Loucy (cell line): Measurements from ENCODE around the gene KAT6B.

ENCODE experiments used
- H2AFZ ChIP-seq: fragments of 200-600 bp; sonication (generic); 2 replicates; pipeline ENCODE4 v1.6.0; 2016; ENCODE audit warnings: antibody characterized with exemption, mild to moderate bottlenecking, low read length, moderate library complexity
- H3F3A ChIP-seq: fragments of 200-600 bp; 2 replicates; pipeline ENCODE4 v1.6.0; 2016; ENCODE audit warnings: antibody characterized with exemption, low read depth, mild to moderate bottlenecking
- H3K27me3 ChIP-seq: fragments of 200-600 bp; sonication (generic); 2 replicates; pipeline ENCODE4 v1.6.1; 2014; ENCODE audit warnings: low read length, mild to moderate bottlenecking; ENCODE audit not compliant: insufficient read depth, poor library complexity, severe bottlenecking
- H3K36me3 ChIP-seq: fragments of 200-600 bp; sonication (generic); 2 replicates; pipeline ENCODE4 v1.6.1; 2016; ENCODE audit warnings: low read length; ENCODE audit not compliant: insufficient read depth
- H3K4me1 ChIP-seq: fragments of 200-600 bp; sonication (generic); 2 replicates; pipeline ENCODE4 v1.5.1; 2014; ENCODE audit warnings: low read length, mild to moderate bottlenecking; ENCODE audit not compliant: insufficient read depth, poor library complexity, severe bottlenecking
- H3K4me2 ChIP-seq: fragments of 200-600 bp; sonication (generic); 2 replicates; pipeline ENCODE4 v1.6.0; 2014; ENCODE audit warnings: antibody characterized with exemption, low read length, low read depth, mild to moderate bottlenecking; ENCODE audit not compliant: poor library complexity, severe bottlenecking
- H3K4me3 ChIP-seq: fragments of 200-600 bp; sonication (generic); 2 replicates; pipeline ENCODE4 v1.5.1; 2014; ENCODE audit warnings: low read length, mild to moderate bottlenecking, mixed read lengths; ENCODE audit not compliant: poor library complexity, severe bottlenecking
- H3K79me2 ChIP-seq: fragments of 200-600 bp; sonication (generic); 2 replicates; pipeline ENCODE4 v1.6.1; 2014; ENCODE audit warnings: low read length; ENCODE audit not compliant: insufficient read depth
- H3K9ac ChIP-seq: fragments of 200-600 bp; sonication (generic); 2 replicates; pipeline ENCODE4 v1.6.0; 2014; ENCODE audit warnings: mild to moderate bottlenecking, low read depth, low read length, moderate library complexity; ENCODE audit not compliant: poor library complexity, severe bottlenecking
- H3K9me2 ChIP-seq: fragments of 200-600 bp; sonication (generic); replicated peaks from 2 replicates; pipeline ENCODE4 v1.6.1; 2016; ENCODE audit warnings: low read depth, low read length, mixed read lengths
- H3K9me3 ChIP-seq: fragments of 200-600 bp; sonication (generic); 2 replicates; pipeline ENCODE4 v1.6.1; 2014; ENCODE audit warnings: mild to moderate bottlenecking, antibody characterized with exemption, low read length, low read depth; ENCODE audit not compliant: insufficient read depth
- H4K20me1 ChIP-seq: fragments of 200-600 bp; sonication (generic); 2 replicates; pipeline ENCODE4 v1.6.0; 2014; ENCODE audit warnings: antibody characterized with exemption, low read length, mild to moderate bottlenecking; ENCODE audit not compliant: insufficient read depth, poor library complexity, severe bottlenecking
- CTCF ChIP-seq: fragments of 200-600 bp; sonication (generic); conservative IDR thresholded peaks from 2 replicates; pipeline ENCODE4 v1.5.1; 2014; ENCODE audit warnings: mild to moderate bottlenecking, antibody characterized with exemption, low read length
- EZH2phosphoT487 ChIP-seq: fragments of 200-600 bp; IDR thresholded peaks from 2 replicates; pipeline ENCODE4 v1.6.1; 2018; ENCODE audit warnings: antibody characterized with exemption, mild to moderate bottlenecking, moderate library complexity, borderline replicate concordance

Gene KAT6B

GRCh38 chr10:74909670-74910069 lies 83.3 kb downstream of the KAT6B start:
- H3K27me3 ChIP-seq = no peaks in the 10 kb centered on the region
- no peak overlapping the region for H2AFZ ChIP-seq
- no peak for TF ChIP-seq CTCF
- no peak for TF ChIP-seq EZH2phosphoT487
- H3K9me2 ChIP-seq = no peaks in the 10 kb centered on the region
- H3K36me3 ChIP-seq = no peaks in the 10 kb centered on the region
- no peak overlapping the region for H3K9ac ChIP-seq
- H3K4me2 ChIP-seq = no peak overlapping the region
- H3K79me2 ChIP-seq = peaks cover 93% of the 10 kb centered on the region
- H3F3A ChIP-seq = peaks cover 15% of the 10 kb centered on the region
- H3K4me3 ChIP-seq = no peak overlapping the region
- H3K4me1 ChIP-seq = peaks cover 84% of the 10 kb centered on the region
- no peaks in the 10 kb centered on the region for H3K9me3 ChIP-seq
- H4K20me1 ChIP-seq = peaks cover 11% of the 10 kb centered on the region

- Histone ChIP-seq H3K9ac (peak overlapping the region; percentile 50), H3K79me2 (peaks cover 93% of the 10 kb centered on the region), H3K4me2 (peak overlapping the region; percentile 49)
These were observed 84.0 kb downstream of the KAT6B start for GRCh38 chr10:74910241-74910975.

GRCh38 chr10:74910976-74911350 lies 84.6 kb downstream of the KAT6B start:
- Histone ChIP-seq H3K4me2 (peak overlapping the region; percentile 49), H3F3A (peaks cover 12% of the 10 kb centered on the region), H4K20me1 (peaks cover 11% of the 10 kb centered on the region), H3K27me3 (no peaks in the 10 kb centered on the region), H3K4me1 (peaks cover 79% of the 10 kb centered on the region), H3K79me2 (peaks cover 93% of the 10 kb centered on the region), H3K9me3 (no peaks in the 10 kb centered on the region), H3K4me3 (no peak overlapping the region), H3K9me2 (no peaks in the 10 kb centered on the region), H2AFZ (no peak overlapping the region), H3K9ac (peak overlapping the region; percentile 50), H3K36me3 (no peaks in the 10 kb centered on the region)
- TF ChIP-seq CTCF = no peak
- no peak for TF ChIP-seq EZH2phosphoT487

More at GRCh38 chr10:74910241-74910975, 84.0 kb downstream of the KAT6B start:
- TF ChIP-seq CTCF = no peak
- no peak for TF ChIP-seq EZH2phosphoT487
- H3K4me3 ChIP-seq = no peak overlapping the region
- H3K9me2 ChIP-seq = no peaks in the 10 kb centered on the region
- H3K4me1 ChIP-seq = peaks cover 82% of the 10 kb centered on the region
- no peaks in the 10 kb centered on the region for H3K9me3 ChIP-seq
- no peaks in the 10 kb centered on the region for H3K27me3 ChIP-seq
- peaks cover 11% of the 10 kb centered on the region for H4K20me1 ChIP-seq
- H2AFZ ChIP-seq = no peak overlapping the region
- H3F3A ChIP-seq = peaks cover 15% of the 10 kb centered on the region
- H3K36me3 ChIP-seq = no peaks in the 10 kb centered on the region
